Activated CD8-positive, alpha-beta T cell treated with anti-CD3 and anti-CD28 coated beads for 36 hours (primary cell): ENCODE results near the gene SS18L1. TPM values are rescaled to one million over a fixed set of nuclear protein-coding genes. Genes with fewer than 3 reads are reported as not detected.

Experiments used
- ATAC-seq: fragments of 200-7000 bp; cut with Tn5 transposase; one replicate; pipeline ENCODE4 v1.10.0; 2021; ENCODE audit warnings: mild to moderate bottlenecking, moderate library complexity
- CTCF ChIA-PET: fragments of 350-600 bp; sonication (Branson Sonifier 250); formaldehyde crosslinking; loops from one replicate; lab custom pipeline; 2021; ENCODE audit warnings: antibody characterized with exemption; lab: Charles Lee
- POLR2A ChIA-PET: fragments of 350-600 bp; sonication (Branson Sonifier 250); formaldehyde crosslinking; loops from one replicate; lab custom pipeline; 2021; ENCODE audit warnings: antibody characterized with exemption; lab: Charles Lee
- DNase-seq: peaks from one replicate; pipeline ENCODE4 v3.0.0-alpha.2; 2020
- H3K27ac Mint-ChIP-seq: one replicate; pipeline ENCODE4 v1.8.0; 2021; ENCODE audit warnings: mild to moderate bottlenecking, mixed read lengths
- H3K27me3 Mint-ChIP-seq: one replicate; pipeline ENCODE4 v1.8.0; 2021; ENCODE audit warnings: mixed read lengths
- H3K36me3 Mint-ChIP-seq: one replicate; pipeline ENCODE4 v1.8.0; 2021; ENCODE audit warnings: low read depth, mixed read lengths
- H3K4me1 Mint-ChIP-seq: one replicate; pipeline ENCODE4 v1.8.0; 2021; ENCODE audit warnings: low read depth, mixed read lengths
- H3K4me3 Mint-ChIP-seq: one replicate; pipeline ENCODE4 v1.8.0; 2021; ENCODE audit warnings: mild to moderate bottlenecking, moderate library complexity, mixed read lengths
- H3K9me3 Mint-ChIP-seq: one replicate; pipeline ENCODE4 v1.8.0; 2021; ENCODE audit warnings: mixed read lengths
- CTCF ChIP-seq: fragments of 200-600 bp; IDR thresholded peaks from one replicate; pipeline ENCODE4 v1.8.0; 2022; ENCODE audit warnings: antibody characterized with exemption, mild to moderate bottlenecking
- intact Hi-C: fragments of 100-400 bp; cut with micrococcal nuclease; formaldehyde crosslinking; loops from one replicate; pipeline ENCODE4 v1.10.0; 2022
- total RNA-seq, 2 experiments: library from RNA; stranded (reverse); gene quantifications; one replicate each; pipeline ENCODE4 v1.2.3, GENCODE V29; 2021

The SS18L1 gene
- total RNA-seq, 2 experiments from 2014 or later = 15.3 to 16.1 TPM

GRCh38 chr20:62133051-62133845 is 10.3 kb upstream of the SS18L1 start:
- Mint-ChIP-seq H3K27ac (peak overlapping the region; percentile 36), H3K27me3 (no peaks in the 10 kb centered on the region), H3K36me3 (peaks cover 57% of the 10 kb centered on the region), H3K4me1 (peaks cover 31% of the 10 kb centered on the region), H3K9me3 (no peaks in the 10 kb centered on the region), H3K4me3 (no peak overlapping the region)
- no peak for ATAC-seq
- DNase-seq = no peak
- POLR2A ChIA-PET = interaction anchor here (0.9 to 1.8 kb wide), 3 partner anchors 9 to 12 kb away, joined by 3 to 6 read pairs (median 3); no protein-coding TSS in a partner anchor
- CTCF ChIA-PET = interaction anchor here (0.9 to 4.9 kb wide), 3 partner anchors 8 to 122 kb away, joined by 3 to 27 read pairs (median 4); no protein-coding TSS in a partner anchor
- intact Hi-C loops = no loop called here
- no peak for TF ChIP-seq CTCF

- ATAC-seq = no peak
- intact Hi-C loops = no loop called here
- peaks cover 35% of the 10 kb centered on the region for H3K4me1 Mint-ChIP-seq
- no peaks in the 10 kb centered on the region for H3K27me3 Mint-ChIP-seq
- POLR2A ChIA-PET = interaction anchor here (1.3 to 1.8 kb wide), 3 partner anchors 9 to 74 kb away, joined by 3 to 6 read pairs (median 5); partner anchors contain the start of gene MTG2
- TF ChIP-seq CTCF = no peak
- H3K36me3 Mint-ChIP-seq = peaks cover 63% of the 10 kb centered on the region
- no peaks in the 10 kb centered on the region for H3K9me3 Mint-ChIP-seq
- H3K4me3 Mint-ChIP-seq = no peak overlapping the region
- DNase-seq = no peak
- CTCF ChIA-PET = interaction anchor here (4.9 kb wide), 1 partner anchor 123 kb away, joined by 27 read pairs; no protein-coding TSS in a partner anchor
- peak overlapping the region; percentile 69 for H3K27ac Mint-ChIP-seq
Measured at GRCh38 chr20:62133864-62134263, 9.7 kb upstream of the SS18L1 start.

- no peak for ATAC-seq
- POLR2A ChIA-PET = interaction anchor here (0.6 to 1.6 kb wide), 6 partner anchors 10 to 75 kb away, joined by 3 to 5 read pairs (median 4); partner anchors contain the start of gene MTG2
- Mint-ChIP-seq H3K4me3 (no peak overlapping the region), H3K27me3 (no peaks in the 10 kb centered on the region), H3K9me3 (no peaks in the 10 kb centered on the region), H3K36me3 (peaks cover 68% of the 10 kb centered on the region), H3K4me1 (peaks cover 39% of the 10 kb centered on the region), H3K27ac (peak overlapping the region; percentile 21)
- intact Hi-C loops = no loop called here
- no peak for TF ChIP-seq CTCF
- no peak for DNase-seq
- CTCF ChIA-PET = interaction anchor here (0.7 to 4.9 kb wide), 6 partner anchors 9 to 129 kb away, joined by 3 to 28 read pairs (median 6); no protein-coding TSS in a partner anchor
Measured at GRCh38 chr20:62134735-62135231, 8.8 kb upstream of the SS18L1 start.

GRCh38 chr20:62135573-62136266 is 7.8 kb upstream of the SS18L1 start:
- TF ChIP-seq CTCF = no peak
- Mint-ChIP-seq H3K4me3 (no peak overlapping the region), H3K9me3 (no peaks in the 10 kb centered on the region), H3K27me3 (no peaks in the 10 kb centered on the region), H3K36me3 (peaks cover 70% of the 10 kb centered on the region), H3K4me1 (peaks cover 46% of the 10 kb centered on the region), H3K27ac (peak overlapping the region; percentile 4)
- intact Hi-C loops = no loop called here
- no peak for ATAC-seq
- CTCF ChIA-PET = interaction anchor here (0.6 to 4.9 kb wide), 12 partner anchors 10 to 129 kb away, joined by 3 to 28 read pairs (median 4); partner anchors contain the start of gene TAF4
- no peak for DNase-seq
- POLR2A ChIA-PET = interaction anchor here (0.6 to 1.6 kb wide), 7 partner anchors 9 to 49 kb away, joined by 3 to 5 read pairs (median 3); partner anchors contain the start of gene LSM14B
